ENCODE results near the gene SMARCA2.

SMARCA2 gene

GRCh38 chr9:2027543-2028160 is 12.5 kb downstream of the SMARCA2 start:
- Histone ChIP-seq H3K79me2 (ENCODE audit: insufficient read depth, low read length) (peaks cover 17% of the 10 kb centered on the region), H3K9me2 (replicated peaks; ENCODE audit: insufficient read depth, low read length) (no peaks in the 10 kb centered on the region), H3K27ac (ENCODE audit: low read depth, low read length) (no peak overlapping the region), H3K36me3 (ENCODE audit: low read length) (no peaks in the 10 kb centered on the region), H3K9ac (ENCODE audit: low read length) (no peak overlapping the region), H3K4me2 (ENCODE audit: low read depth, low read length, poor library complexity, severe bottlenecking) (no peak overlapping the region), H3K4me3 (ENCODE audit: insufficient read depth, low read length, poor library complexity, severe bottlenecking) (no peak overlapping the region), H3F3A (ENCODE audit: insufficient read depth) (no peaks in the 10 kb centered on the region), H3K9me3 (ENCODE audit: insufficient read depth, low read length) (no peaks in the 10 kb centered on the region), H4K20me1 (ENCODE audit: low read depth, low read length) (peaks cover 4% of the 10 kb centered on the region; the same call in 1 of the 2 replicates), H2AFZ (ENCODE audit: low read depth, low read length, severe bottlenecking) (no peak overlapping the region), H3K27me3 (ENCODE audit: low read length) (no peaks in the 10 kb centered on the region)
- no peak for TF ChIP-seq CTCF (IDR thresholded peaks at IDR 0.05; ENCODE audit: insufficient read depth, low read length, poor library complexity, severe bottlenecking)
- no peak for TF ChIP-seq EZH2phosphoT487 (conservative IDR thresholded peaks at IDR 0.05; ENCODE audit: low read length)

GRCh38 chr9:2028888-2029287 is 13.7 kb downstream of the SMARCA2 start:
- no peaks in the 10 kb centered on the region; the same call in 1 of the 2 replicates for H4K20me1 ChIP-seq (ENCODE audit: low read depth, low read length)
- H3K4me3 ChIP-seq (ENCODE audit: insufficient read depth, low read length, poor library complexity, severe bottlenecking) = no peak overlapping the region
- no peaks in the 10 kb centered on the region for H3K9me3 ChIP-seq (ENCODE audit: insufficient read depth, low read length)
- H3K27ac ChIP-seq (ENCODE audit: low read depth, low read length) = no peak overlapping the region
- H3K9ac ChIP-seq (ENCODE audit: low read length) = no peak overlapping the region
- H3K4me2 ChIP-seq (ENCODE audit: low read depth, low read length, poor library complexity, severe bottlenecking) = no peak overlapping the region
- no peaks in the 10 kb centered on the region for H3K36me3 ChIP-seq (ENCODE audit: low read length)
- H2AFZ ChIP-seq (ENCODE audit: low read depth, low read length, severe bottlenecking) = no peak overlapping the region
- H3K27me3 ChIP-seq (ENCODE audit: low read length) = no peaks in the 10 kb centered on the region
- no peaks in the 10 kb centered on the region for H3K9me2 ChIP-seq (replicated peaks; ENCODE audit: insufficient read depth, low read length)
- H3F3A ChIP-seq (ENCODE audit: insufficient read depth) = no peaks in the 10 kb centered on the region
- H3K79me2 ChIP-seq (ENCODE audit: insufficient read depth, low read length) = peaks cover 12% of the 10 kb centered on the region
- TF ChIP-seq EZH2phosphoT487 (conservative IDR thresholded peaks at IDR 0.05; ENCODE audit: low read length) (no peak), CTCF (IDR thresholded peaks at IDR 0.05; ENCODE audit: insufficient read depth, low read length, poor library complexity, severe bottlenecking) (no peak)

- Histone ChIP-seq H2AFZ (ENCODE audit: low read depth, low read length, severe bottlenecking) (no peak overlapping the region), H3K36me3 (ENCODE audit: low read length) (no peaks in the 10 kb centered on the region), H3F3A (ENCODE audit: insufficient read depth) (no peaks in the 10 kb centered on the region), H3K79me2 (ENCODE audit: insufficient read depth, low read length) (peaks cover 11% of the 10 kb centered on the region), H3K4me2 (ENCODE audit: low read depth, low read length, poor library complexity, severe bottlenecking) (no peak overlapping the region), H3K27ac (ENCODE audit: low read depth, low read length) (no peak overlapping the region), H3K9ac (ENCODE audit: low read length) (no peak overlapping the region), H3K27me3 (ENCODE audit: low read length) (no peaks in the 10 kb centered on the region), H3K9me2 (replicated peaks; ENCODE audit: insufficient read depth, low read length) (no peaks in the 10 kb centered on the region), H4K20me1 (ENCODE audit: low read depth, low read length) (no peaks in the 10 kb centered on the region), H3K4me3 (ENCODE audit: insufficient read depth, low read length, poor library complexity, severe bottlenecking) (no peak overlapping the region), H3K9me3 (ENCODE audit: insufficient read depth, low read length) (no peaks in the 10 kb centered on the region)
- TF ChIP-seq CTCF (IDR thresholded peaks at IDR 0.05; ENCODE audit: insufficient read depth, low read length, poor library complexity, severe bottlenecking) (no peak), EZH2phosphoT487 (conservative IDR thresholded peaks at IDR 0.05; ENCODE audit: low read length) (no peak)
Observed at GRCh38 chr9:2029666-2030170, 14.6 kb downstream of the SMARCA2 start.

Data from SU-DHL-6 (cell line).